ENCODE measurements around the gene CYP4F11.
"Not testable (repeated sequence)": the region's sequence is repeated elsewhere in the genome, so short reads cannot be mapped to it uniquely, and the experiment has no call there.

CYP4F11 gene

GRCh38 chr19:15922021-15922420, 12.3 kb downstream of the CYP4F11 start:
- no peak for DNase-seq (ENCODE audit: low spot score)

- no peak for DNase-seq (ENCODE audit: low spot score)
These were observed 15.1 kb downstream of the CYP4F11 start for GRCh38 chr19:15919243-15919642.

GRCh38 chr19:15915109-15915508, 19.2 kb downstream of the CYP4F11 start:
- no peak for DNase-seq (ENCODE audit: low spot score)

GRCh38 chr19:15913830-15914229, 20.5 kb downstream of the CYP4F11 start:
- DNase-seq (ENCODE audit: low spot score), result no peak

GRCh38 chr19:15913384-15913783, 20.9 kb downstream of the CYP4F11 start:
- DNase-seq (ENCODE audit: low spot score), result no peak

- DNase-seq (ENCODE audit: low spot score), result no peak
These were observed 22.6 kb downstream of the CYP4F11 start for GRCh38 chr19:15911599-15912235.

GRCh38 chr19:15905026-15905425, 29.3 kb downstream of the CYP4F11 start:
- no peak for DNase-seq (ENCODE audit: low spot score)

- not testable (repeated sequence) for DNase-seq (ENCODE audit: low spot score)
These were observed 31.4 kb downstream of the CYP4F11 start for GRCh38 chr19:15902898-15903297.

- DNase-seq (ENCODE audit: low spot score), result no peak
These were observed 32.1 kb downstream of the CYP4F11 start for GRCh38 chr19:15902254-15902653.

- DNase-seq (ENCODE audit: low spot score), result no peak
These were observed 33.8 kb downstream of the CYP4F11 start for GRCh38 chr19:15900504-15900903.

GRCh38 chr19:15900032-15900431, 34.3 kb downstream of the CYP4F11 start:
- DNase-seq (ENCODE audit: low spot score), result peak; percentile 16

GRCh38 chr19:15899561-15899960, 34.8 kb downstream of the CYP4F11 start:
- not testable (repeated sequence) for DNase-seq (ENCODE audit: low spot score)

GRCh38 chr19:15897738-15898276, 36.5 kb downstream of the CYP4F11 start, which contains the start of gene CYP4F2:
Gene CYP4F2, minus strand, starts transcription at chr19:15898074. Its CDS starts 463 bp downstream, at chr19:15897611.
- peak; percentile 13 for DNase-seq (ENCODE audit: low spot score)

- no peak for DNase-seq (ENCODE audit: low spot score)
These were observed 37.1 kb downstream of the CYP4F11 start for GRCh38 chr19:15897026-15897737.

GRCh38 chr19:15895876-15896430, 38.4 kb downstream of the CYP4F11 start:
- DNase-seq (ENCODE audit: low spot score), result no peak

GRCh38 chr19:15894359-15894758, 40.0 kb downstream of the CYP4F11 start:
- DNase-seq (ENCODE audit: low spot score), result no peak

GRCh38 chr19:15893477-15893876, 40.9 kb downstream of the CYP4F11 start:
- no peak for DNase-seq (ENCODE audit: low spot score)

- DNase-seq (ENCODE audit: low spot score), result no peak
These were observed 42.3 kb downstream of the CYP4F11 start for GRCh38 chr19:15892012-15892411.

GRCh38 chr19:15891434-15891833, 42.9 kb downstream of the CYP4F11 start:
- no peak for DNase-seq (ENCODE audit: low spot score)

- not testable (repeated sequence) for DNase-seq (ENCODE audit: low spot score)
These were observed 45.0 kb downstream of the CYP4F11 start for GRCh38 chr19:15889339-15889738.

GRCh38 chr19:15885919-15886318, 48.4 kb downstream of the CYP4F11 start:
- no peak for DNase-seq (ENCODE audit: low spot score)

GRCh38 chr19:15885167-15885566, 49.2 kb downstream of the CYP4F11 start:
- no peak for DNase-seq (ENCODE audit: low spot score)

- not testable (repeated sequence) for DNase-seq (ENCODE audit: low spot score)
These were observed 51.0 kb downstream of the CYP4F11 start for GRCh38 chr19:15883329-15883728.
